Measurements from ENCODE around the gene TBC1D19. TPM values are rescaled to one million over a fixed set of nuclear protein-coding genes. Genes with fewer than 3 reads are reported as not detected.

The TBC1D19 gene
- total RNA-seq, 1 donor from 2014 or later, result 9.7 TPM

DNA sequence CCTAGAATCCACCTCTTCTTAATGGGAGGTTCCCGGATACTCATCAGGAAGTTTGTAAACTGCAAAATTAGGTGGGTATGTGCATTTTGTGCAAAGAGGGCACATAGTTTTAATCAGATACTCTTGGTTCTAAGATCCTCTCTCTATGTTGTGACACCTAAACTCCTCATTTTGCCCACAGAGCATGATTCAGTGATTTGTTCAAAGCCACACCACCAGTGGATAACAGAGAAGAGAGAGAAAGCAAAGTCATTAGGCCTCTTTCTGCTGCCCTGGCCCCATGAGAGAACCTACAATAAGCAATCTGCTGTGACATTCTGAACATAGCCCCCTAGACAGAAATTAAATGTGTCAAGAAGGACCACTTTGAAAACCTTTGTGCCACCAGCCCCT is 204.5 kb downstream of the TBC1D19 start:
- TF ChIP-seq, protein P1, sequence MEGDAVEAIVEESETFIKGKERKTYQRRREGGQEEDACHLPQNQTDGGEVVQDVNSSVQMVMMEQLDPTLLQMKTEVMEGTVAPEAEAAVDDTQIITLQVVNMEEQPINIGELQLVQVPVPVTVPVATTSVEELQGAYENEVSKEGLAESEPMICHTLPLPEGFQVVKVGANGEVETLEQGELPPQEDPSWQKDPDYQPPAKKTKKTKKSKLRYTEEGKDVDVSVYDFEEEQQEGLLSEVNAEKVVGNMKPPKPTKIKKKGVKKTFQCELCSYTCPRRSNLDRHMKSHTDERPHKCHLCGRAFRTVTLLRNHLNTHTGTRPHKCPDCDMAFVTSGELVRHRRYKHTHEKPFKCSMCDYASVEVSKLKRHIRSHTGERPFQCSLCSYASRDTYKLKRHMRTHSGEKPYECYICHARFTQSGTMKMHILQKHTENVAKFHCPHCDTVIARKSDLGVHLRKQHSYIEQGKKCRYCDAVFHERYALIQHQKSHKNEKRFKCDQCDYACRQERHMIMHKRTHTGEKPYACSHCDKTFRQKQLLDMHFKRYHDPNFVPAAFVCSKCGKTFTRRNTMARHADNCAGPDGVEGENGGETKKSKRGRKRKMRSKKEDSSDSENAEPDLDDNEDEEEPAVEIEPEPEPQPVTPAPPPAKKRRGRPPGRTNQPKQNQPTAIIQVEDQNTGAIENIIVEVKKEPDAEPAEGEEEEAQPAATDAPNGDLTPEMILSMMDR (IDR thresholded peaks at IDR 0.05; ENCODE audit: insufficient read depth, low read length, severe bottlenecking), result no peak
- Histone ChIP-seq H3K4me3 (ENCODE audit: low read depth, low read length) (no peak overlapping the region), H3K36me3 (ENCODE audit: control insufficient read depth, insufficient read depth, low read length) (no peaks in the 10 kb centered on the region), H3K27me3 (ENCODE audit: control insufficient read depth, insufficient read depth, low read length) (no peaks in the 10 kb centered on the region)
- no peak for DNase-seq (ENCODE audit: low read depth)
- FAIRE-seq, result no peak

GRCh38 chr4:26789208-26789607 is 205.3 kb downstream of the TBC1D19 start:
- no peaks in the 10 kb centered on the region for H3K27me3 ChIP-seq (ENCODE audit: control insufficient read depth, insufficient read depth, low read length)
- TF ChIP-seq, protein P1 (IDR thresholded peaks at IDR 0.05; ENCODE audit: insufficient read depth, low read length, severe bottlenecking), result no peak
- H3K36me3 ChIP-seq (ENCODE audit: control insufficient read depth, insufficient read depth, low read length), result no peaks in the 10 kb centered on the region
- no peak overlapping the region for H3K4me3 ChIP-seq (ENCODE audit: low read depth, low read length)
- FAIRE-seq (no peak), DNase-seq (ENCODE audit: low read depth) (peak; percentile 44)

GRCh38 chr4:26791346-26791745 is 207.5 kb downstream of the TBC1D19 start:
- H3K27me3 ChIP-seq (ENCODE audit: control insufficient read depth, insufficient read depth, low read length), result no peaks in the 10 kb centered on the region
- no peaks in the 10 kb centered on the region for H3K36me3 ChIP-seq (ENCODE audit: control insufficient read depth, insufficient read depth, low read length)
- no peak overlapping the region for H3K4me3 ChIP-seq (ENCODE audit: low read depth, low read length)
- FAIRE-seq, result no peak
- TF ChIP-seq, protein P1 (IDR thresholded peaks at IDR 0.05; ENCODE audit: insufficient read depth, low read length, severe bottlenecking), result no peak
- no peak for DNase-seq (ENCODE audit: low read depth)

GRCh38 chr4:26792639-26793038 is 208.8 kb downstream of the TBC1D19 start:
- H3K27me3 ChIP-seq (ENCODE audit: control insufficient read depth, insufficient read depth, low read length), result no peaks in the 10 kb centered on the region

DNA sequence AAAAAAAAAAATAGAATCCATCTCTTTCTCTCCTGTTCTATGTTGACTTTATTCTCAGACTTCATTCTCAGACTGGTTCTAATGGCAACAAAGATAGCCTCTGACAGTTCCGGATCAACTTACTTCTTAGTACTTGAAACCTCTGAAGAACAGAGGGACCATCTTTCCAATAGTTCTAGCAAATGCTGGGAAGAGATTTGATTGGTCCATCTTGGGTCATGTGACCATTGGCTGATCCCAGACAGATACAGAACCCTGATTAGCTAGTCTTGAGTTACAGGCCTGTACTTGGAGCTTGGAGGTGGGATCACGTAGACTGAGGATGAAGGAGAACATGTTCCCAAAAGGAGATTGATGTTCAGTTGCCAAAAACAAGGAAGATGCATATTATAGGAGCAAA is 209.9 kb downstream of the TBC1D19 start:
- H3K27me3 ChIP-seq (ENCODE audit: control insufficient read depth, insufficient read depth, low read length), result no peaks in the 10 kb centered on the region
- FAIRE-seq (no peak), DNase-seq (ENCODE audit: low read depth) (no peak)

More at GRCh38 chr4:26792639-26793038, 208.8 kb downstream of the TBC1D19 start:
- no peak for FAIRE-seq
- H3K36me3 ChIP-seq (ENCODE audit: control insufficient read depth, insufficient read depth, low read length), result no peaks in the 10 kb centered on the region
- no peak overlapping the region for H3K4me3 ChIP-seq (ENCODE audit: low read depth, low read length)
- no peak for DNase-seq (ENCODE audit: low read depth)
- TF ChIP-seq, protein P1 (IDR thresholded peaks at IDR 0.05; ENCODE audit: insufficient read depth, low read length, severe bottlenecking), result no peak

DNA sequence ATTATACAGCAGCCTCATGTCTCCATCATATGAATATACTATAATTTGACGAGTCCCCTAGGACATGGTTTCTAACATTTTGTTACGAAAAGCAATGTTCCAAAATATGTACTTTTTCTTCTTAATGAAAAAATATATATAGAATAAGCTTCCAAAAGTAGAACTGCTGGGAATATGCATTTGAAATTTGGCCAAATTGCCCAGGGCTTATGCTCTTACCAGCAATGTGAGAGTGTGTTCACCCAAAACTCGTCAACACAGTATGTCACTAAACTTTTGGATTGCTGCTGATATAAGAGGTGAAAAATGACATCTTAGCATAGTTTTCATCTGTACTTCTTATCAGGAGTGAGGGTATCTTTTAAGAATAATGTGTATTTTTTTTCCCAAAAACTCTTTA is 212.2 kb downstream of the TBC1D19 start:
- Histone ChIP-seq H3K36me3 (ENCODE audit: control insufficient read depth, insufficient read depth, low read length) (no peaks in the 10 kb centered on the region), H3K27me3 (ENCODE audit: control insufficient read depth, insufficient read depth, low read length) (no peaks in the 10 kb centered on the region), H3K4me3 (ENCODE audit: low read depth, low read length) (no peak overlapping the region)
- FAIRE-seq (no peak), DNase-seq (ENCODE audit: low read depth) (no peak)
- TF ChIP-seq, protein P1 (IDR thresholded peaks at IDR 0.05; ENCODE audit: insufficient read depth, low read length, severe bottlenecking), result no peak

More for the DNA sequence above, 209.9 kb downstream of the TBC1D19 start:
- TF ChIP-seq, protein P1 (IDR thresholded peaks at IDR 0.05; ENCODE audit: insufficient read depth, low read length, severe bottlenecking), result no peak
- Histone ChIP-seq H3K4me3 (ENCODE audit: low read depth, low read length) (no peak overlapping the region), H3K36me3 (ENCODE audit: control insufficient read depth, insufficient read depth, low read length) (no peaks in the 10 kb centered on the region)

All from bronchial epithelial cell (primary cell).